T-cell (primary cell): ENCODE results near the gene FNBP1L. TPM values are rescaled to one million over a fixed set of nuclear protein-coding genes. Genes with fewer than 3 reads are reported as not detected.

ENCODE experiments used
- ATAC-seq, 4 experiments: fragments of 200-7000 bp in 3 of 4; fragments of 150-1000 bp in 1 of 4; cut with Tn5 transposase; replicated peaks in 1 of 4; 1 replicate in 3 of 4; 2 replicates in 1 of 4; pipeline ENCODE4 v1.10.0; 2021; ENCODE audit warnings: moderate library complexity in 3 of 4, mild to moderate bottlenecking in 2 of 4, moderate number of reproducible peaks in 1 of 4
- CTCF ChIA-PET, 2 donors: fragments of 300-600 bp; sonication (Branson Sonifier 250); formaldehyde crosslinking; loops; one replicate each; lab custom pipeline; 2022; ENCODE audit warnings: antibody characterized with exemption in 2 of 2; lab: Charles Lee
- POLR2A ChIA-PET, 2 donors: fragments of 300-600 bp; sonication (Branson Sonifier 250); formaldehyde crosslinking; loops; one replicate each; lab custom pipeline; 2022; ENCODE audit warnings: antibody characterized with exemption in 2 of 2; lab: Charles Lee
- DNase-seq, 35 experiments: peaks; one replicate each; pipeline versions ENCODE4 v3.0.0 to v3.0.0-alpha.2; 2013 to 2023
- H3K27ac ChIP-seq: one replicate; pipeline ENCODE4 v1.5.1; 2013; ENCODE audit warnings: low read length
- H3K27me3 ChIP-seq, 2 experiments: replicated peaks in 1 of 2; 1 replicate in 1 of 2; 2 replicates in 1 of 2; pipeline versions ENCODE4 v1.6.1 to v1.7.0; 2013; ENCODE audit warnings: low read length in 1 of 2, mixed read lengths in 1 of 2; ENCODE audit not compliant: control insufficient read depth in 2 of 2, insufficient read depth in 2 of 2; ENCODE audit errors: extremely low read depth in 1 of 2
- H3K36me3 ChIP-seq, 2 donors: 1 replicate in 1 of 2; 2 replicates in 1 of 2; pipeline versions ENCODE4 v1.6.1 to v1.7.0; 2013; ENCODE audit warnings: low read length in 1 of 2; ENCODE audit not compliant: control insufficient read depth in 2 of 2, insufficient read depth in 1 of 2; ENCODE audit errors: extremely low read depth in 1 of 2
- H3K4me1 ChIP-seq, 2 experiments: 1 replicate in 1 of 2; 2 replicates in 1 of 2; pipeline versions ENCODE4 v1.6.1 to v1.7.0; 2013; ENCODE audit warnings: low read length in 2 of 2, mixed read lengths in 1 of 2; ENCODE audit not compliant: insufficient read depth in 2 of 2, control insufficient read depth in 1 of 2; ENCODE audit errors: extremely low read depth in 1 of 2
- H3K4me3 ChIP-seq, 2 donors: 1 replicate in 1 of 2; 2 replicates in 1 of 2; pipeline versions ENCODE4 v1.5.1 to v1.7.0; 2013; ENCODE audit warnings: mild to moderate bottlenecking in 2 of 2, low read length in 1 of 2, moderate library complexity in 1 of 2; ENCODE audit not compliant: control insufficient read depth in 1 of 2; ENCODE audit errors: extremely low read depth in 1 of 2
- H3K9me3 ChIP-seq: 2 replicates; pipeline ENCODE4 v1.7.0; 2013
- H3K27ac Mint-ChIP-seq, 2 donors: one replicate each; pipeline ENCODE4 v1.8.0; 2020 to 2021; ENCODE audit warnings: mild to moderate bottlenecking in 2 of 2, mixed read lengths in 2 of 2
- H3K27me3 Mint-ChIP-seq, 2 donors: one replicate each; pipeline ENCODE4 v1.8.0; 2021 to 2022; ENCODE audit warnings: mixed read lengths in 2 of 2
- H3K36me3 Mint-ChIP-seq: one replicate; pipeline ENCODE4 v1.8.0; 2021; ENCODE audit warnings: mixed read lengths
- H3K4me1 Mint-ChIP-seq, 3 donors: one replicate each; pipeline ENCODE4 v1.8.0; 2020 to 2022; ENCODE audit warnings: mixed read lengths in 3 of 3, mild to moderate bottlenecking in 1 of 3
- H3K4me3 Mint-ChIP-seq, 3 donors: one replicate each; pipeline ENCODE4 v1.8.0; 2020 to 2022; ENCODE audit warnings: mild to moderate bottlenecking in 3 of 3, mixed read lengths in 3 of 3, moderate library complexity in 3 of 3
- H3K9me3 Mint-ChIP-seq, 3 donors: one replicate each; pipeline ENCODE4 v1.8.0; 2020 to 2022; ENCODE audit warnings: mixed read lengths in 3 of 3
- WGBS: methylation state at CpG from one replicate; pipeline ENCODE4 v1.1.5; 2013; ENCODE audit warnings: missing lambda C conversion rate; ENCODE audit not compliant: insufficient coverage; 5-methylcytosine and 5-hydroxymethylcytosine counted together
- total RNA-seq, 35 experiments: library from RNA in 6 of 35; stranded (reverse) in 6 of 35; fragments of 120-200 nt in 1 of 35; gene quantifications; one replicate each; pipeline versions ENCODE4 v1.2.1 to v1.2.4 and lab custom pipeline; 2013 to 2026

Gene FNBP1L
- total RNA-seq, 5 donors from 2014 or later (not counting 1 experiment from before 2014, with no cell fraction given): 1.2 to 3.2 (median 1.6) TPM

DNA sequence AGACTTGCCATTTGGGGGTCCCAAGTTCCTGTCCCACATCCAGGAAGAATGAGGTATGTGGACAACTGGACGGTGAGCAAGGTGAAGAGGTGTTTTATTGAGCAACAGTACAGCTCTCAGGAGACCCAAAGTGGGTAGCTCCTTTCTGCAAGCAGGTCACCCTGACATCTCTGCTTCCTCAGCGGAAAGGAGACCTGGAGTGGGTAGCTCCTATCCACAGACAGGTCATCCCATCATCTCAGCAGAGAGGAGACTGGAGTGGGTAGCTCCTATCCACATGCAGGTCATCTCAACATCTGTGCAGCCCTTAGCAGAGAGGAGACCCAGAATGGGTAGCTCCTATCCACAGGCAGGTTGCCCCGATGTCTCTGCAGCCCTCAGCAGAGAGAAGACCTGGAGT, 13.8 kb upstream of the FNBP1L start:
- DNase-seq: no peak
- WGBS: no CpG with 5 or more reads among the region's 3 CpGs
- Mint-ChIP-seq H3K36me3 (no peaks in the 10 kb centered on the region), H3K9me3 (no peaks in the 10 kb centered on the region), H3K27me3 (peaks cover 4 to 8% of the 10 kb centered on the region in 2 donors), H3K4me1 (peaks cover 0 to 3% (median 2%) of the 10 kb centered on the region in 3 donors), H3K27ac (no peak overlapping the region), H3K4me3 (no peak overlapping the region)
- H3K9me3 ChIP-seq: no peaks in the 10 kb centered on the region
- no peak overlapping the region for H3K4me3 ChIP-seq
- no peaks in the 10 kb centered on the region for H3K4me1 ChIP-seq
- H3K36me3 ChIP-seq: no peaks in the 10 kb centered on the region
- no peak for ATAC-seq
- peaks cover 0 to 18% of the 10 kb centered on the region in 2 experiments for H3K27me3 ChIP-seq
- POLR2A ChIA-PET: interaction anchor here in 1 of 2 donors (0.6 kb wide), 1 partner anchor 490 kb away, joined by 3 read pairs; no protein-coding TSS in a partner anchor
- CTCF ChIA-PET: interaction anchor here (0.5 to 1.7 kb wide), 6 partner anchors 11 to 410 kb away, joined by 3 to 5 read pairs (median 3); no protein-coding TSS in a partner anchor
- no peak overlapping the region for H3K27ac ChIP-seq

DNA sequence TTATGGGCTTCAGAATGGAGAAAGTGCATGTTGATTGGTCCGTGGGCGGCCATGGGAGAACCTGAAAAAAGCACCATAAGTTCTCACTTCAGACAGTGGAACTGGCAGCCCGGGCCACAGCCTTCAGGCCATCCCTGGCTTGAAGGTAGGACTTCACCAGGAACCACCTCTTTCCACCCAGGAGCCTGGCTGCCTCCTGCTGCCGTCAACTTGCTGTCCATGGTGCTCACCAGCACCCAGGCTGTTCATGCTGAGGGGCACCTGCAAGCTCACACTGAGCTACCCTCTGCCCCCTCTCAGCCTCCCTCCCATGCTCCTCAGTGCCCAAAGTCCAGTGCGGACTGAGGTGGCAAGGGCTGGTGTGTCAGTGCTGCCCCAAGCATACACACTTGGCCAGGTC, 12.9 kb upstream of the FNBP1L start:
- Histone ChIP-seq H3K4me1 (no peaks in the 10 kb centered on the region), H3K4me3 (no peak overlapping the region), H3K27me3 (peaks cover 0 to 18% of the 10 kb centered on the region in 2 experiments), H3K36me3 (no peaks in the 10 kb centered on the region), H3K27ac (no peak overlapping the region), H3K9me3 (no peaks in the 10 kb centered on the region)
- CTCF ChIA-PET: interaction anchor here in 1 of 2 donors (1.7 kb wide), 1 partner anchor 17 kb away, joined by 4 read pairs; no protein-coding TSS in a partner anchor
- Mint-ChIP-seq H3K27ac (no peak overlapping the region), H3K27me3 (peaks cover 3 to 4% of the 10 kb centered on the region in 2 donors), H3K36me3 (no peaks in the 10 kb centered on the region), H3K4me3 (no peak overlapping the region), H3K9me3 (no peaks in the 10 kb centered on the region), H3K4me1 (peaks cover 0 to 3% (median 2%) of the 10 kb centered on the region in 3 donors)
- ATAC-seq (no peak), DNase-seq (no peak)
- POLR2A ChIA-PET: no interaction called here
- WGBS: 73% methylated on average over 5 of the region's 5 CpGs

DNA sequence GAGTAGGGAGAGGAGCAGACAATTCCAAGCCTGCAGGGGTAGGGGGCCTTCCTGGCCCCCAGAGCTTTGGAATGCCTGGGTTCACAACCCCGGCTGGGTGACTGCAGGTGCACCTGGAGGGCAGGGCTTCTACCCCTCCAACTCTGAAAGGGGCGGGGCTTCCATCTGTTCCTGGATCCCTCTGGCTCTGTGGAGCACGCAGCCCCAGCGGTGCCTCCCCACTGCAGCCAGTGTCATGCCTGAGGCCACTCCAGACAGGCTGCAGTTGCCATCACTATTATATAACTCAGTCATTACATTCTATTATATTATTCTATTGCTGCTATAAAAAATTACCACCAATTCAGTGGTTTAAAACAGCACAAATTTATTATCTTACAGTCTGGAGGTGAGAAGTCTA, 12.5 kb upstream of the FNBP1L start:
- CTCF ChIA-PET: no interaction called here
- Histone ChIP-seq H3K27ac (no peak overlapping the region), H3K4me3 (no peak overlapping the region), H3K9me3 (no peaks in the 10 kb centered on the region), H3K4me1 (no peaks in the 10 kb centered on the region), H3K36me3 (no peaks in the 10 kb centered on the region), H3K27me3 (peaks cover 0 to 18% of the 10 kb centered on the region in 2 experiments)
- DNase-seq (no peak), ATAC-seq (no peak)
- H3K9me3 Mint-ChIP-seq: no peaks in the 10 kb centered on the region
- no peak overlapping the region for H3K27ac Mint-ChIP-seq
- no peaks in the 10 kb centered on the region for H3K36me3 Mint-ChIP-seq
- WGBS: 85% methylated on average over 3 of the region's 4 CpGs
- peaks cover 0 to 5% (median 2%) of the 10 kb centered on the region in 3 donors for H3K4me1 Mint-ChIP-seq
- H3K4me3 Mint-ChIP-seq: no peak overlapping the region
- POLR2A ChIA-PET: no interaction called here
- peaks cover 3 to 7% of the 10 kb centered on the region in 2 donors for H3K27me3 Mint-ChIP-seq

DNA sequence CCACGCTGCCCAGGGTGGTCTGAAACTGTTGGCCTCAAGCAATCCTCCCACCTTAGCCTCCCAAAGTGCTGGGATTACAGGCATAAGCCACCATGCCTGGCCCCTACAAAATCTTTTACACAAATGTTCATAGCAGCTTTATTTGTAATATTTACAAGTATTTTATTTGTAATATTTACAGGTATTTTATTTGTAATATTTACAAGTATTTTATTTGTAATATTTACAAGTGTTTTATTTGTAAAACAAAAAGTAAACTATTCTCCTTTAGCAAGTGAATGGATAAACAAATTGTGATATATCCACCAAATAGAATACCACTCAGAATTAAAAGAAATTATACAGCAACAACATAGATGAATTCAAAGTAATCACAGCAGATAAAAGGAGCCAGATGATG, 11.4 kb upstream of the FNBP1L start:
- Mint-ChIP-seq H3K27ac (no peak overlapping the region), H3K4me3 (no peak overlapping the region), H3K36me3 (no peaks in the 10 kb centered on the region), H3K9me3 (no peaks in the 10 kb centered on the region), H3K27me3 (peaks cover 3 to 7% of the 10 kb centered on the region in 2 donors), H3K4me1 (peaks cover 0 to 5% (median 2%) of the 10 kb centered on the region in 3 donors)
- Histone ChIP-seq H3K4me1 (no peaks in the 10 kb centered on the region), H3K4me3 (no peak overlapping the region), H3K27me3 (peaks cover 0 to 18% of the 10 kb centered on the region in 2 experiments), H3K9me3 (no peaks in the 10 kb centered on the region), H3K36me3 (no peaks in the 10 kb centered on the region), H3K27ac (no peak overlapping the region)
- no CpG with 5 or more reads among the region's 1 CpG for WGBS
- no peak for DNase-seq
- ATAC-seq: no peak
- POLR2A ChIA-PET: interaction anchor here (0.6 kb wide), 2 partner anchors 99 to 712 kb away, joined by 3 read pairs; no protein-coding TSS in a partner anchor
- CTCF ChIA-PET: interaction anchor here in 1 of 2 donors (0.6 kb wide), 2 partner anchors 63 to 228 kb away, joined by 3 read pairs; no protein-coding TSS in a partner anchor

DNA sequence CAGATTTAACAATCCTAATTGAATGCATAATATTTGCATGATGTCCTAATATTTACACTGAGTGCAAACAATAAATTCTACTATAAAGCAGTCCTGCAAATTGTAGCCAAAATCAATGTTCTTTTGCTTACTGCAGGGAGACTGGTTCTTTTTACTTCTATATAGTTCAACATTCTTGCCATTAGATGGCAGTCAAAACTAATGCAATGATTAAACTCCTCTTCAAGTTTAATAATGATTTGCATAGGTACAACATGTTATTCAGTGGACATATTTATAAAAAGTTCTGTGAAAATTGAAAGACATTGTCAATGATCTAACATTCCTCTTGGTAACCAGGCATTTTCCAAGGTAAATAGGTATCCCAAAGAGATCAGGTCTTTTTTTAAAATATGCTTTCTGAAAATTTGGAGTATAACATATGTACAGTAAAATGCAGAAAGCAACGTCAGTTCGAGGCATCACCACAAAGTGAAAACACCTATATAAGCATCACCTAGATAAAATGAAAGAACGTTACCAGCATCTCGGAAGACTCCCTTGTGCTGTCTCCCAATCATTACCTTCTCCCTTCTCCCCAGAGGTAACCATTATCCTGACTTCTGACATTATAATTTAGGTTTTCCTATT, 9.8 kb upstream of the FNBP1L start:
- POLR2A ChIA-PET: no interaction called here
- Histone ChIP-seq H3K9me3 (no peaks in the 10 kb centered on the region), H3K36me3 (no peaks in the 10 kb centered on the region), H3K27me3 (peaks cover 0 to 18% of the 10 kb centered on the region in 2 experiments), H3K4me3 (no peak overlapping the region), H3K27ac (no peak overlapping the region), H3K4me1 (no peaks in the 10 kb centered on the region)
- DNase-seq (peak in 1 of 35 experiments; percentile 59), ATAC-seq (peak; percentile 23 to 71 (median 56))
- H3K4me1 Mint-ChIP-seq: peaks cover 0 to 8% (median 2%) of the 10 kb centered on the region in 3 donors
- peaks cover 2 to 7% of the 10 kb centered on the region in 2 donors for H3K27me3 Mint-ChIP-seq
- no peak overlapping the region for H3K4me3 Mint-ChIP-seq
- CTCF ChIA-PET: interaction anchor here (0.8 to 1.2 kb wide), 2 partner anchors 191 to 406 kb away, joined by 3 to 5 read pairs; no protein-coding TSS in a partner anchor
- H3K27ac Mint-ChIP-seq: no peak overlapping the region
- no peaks in the 10 kb centered on the region for H3K36me3 Mint-ChIP-seq
- H3K9me3 Mint-ChIP-seq: no peaks in the 10 kb centered on the region
- no CpG with 5 or more reads among the region's 4 CpGs for WGBS

DNA sequence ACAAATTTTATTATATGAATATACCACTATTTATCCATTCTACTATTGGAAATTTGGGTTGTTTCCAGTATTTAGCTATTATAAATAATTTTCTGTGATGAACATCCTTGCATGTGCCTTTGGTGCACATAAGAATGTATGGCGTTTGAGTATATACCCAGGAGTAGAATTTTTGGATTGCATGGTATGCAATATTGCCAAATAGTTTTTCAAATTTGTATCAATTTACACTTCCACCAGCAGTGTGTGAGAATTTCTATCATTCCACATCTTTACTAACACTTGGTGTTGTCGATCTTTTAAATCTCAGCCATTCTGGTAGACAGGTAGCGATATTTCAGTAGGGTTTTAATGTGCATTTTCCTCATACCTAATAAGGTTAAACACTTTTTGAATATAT, 9.2 kb upstream of the FNBP1L start:
- peaks cover 0 to 15% of the 10 kb centered on the region in 2 experiments for H3K27me3 ChIP-seq
- no peak overlapping the region for H3K27ac ChIP-seq
- Mint-ChIP-seq H3K27ac (no peak overlapping the region), H3K9me3 (no peaks in the 10 kb centered on the region), H3K36me3 (no peaks in the 10 kb centered on the region), H3K4me1 (peaks cover 0 to 8% (median 2%) of the 10 kb centered on the region in 3 donors), H3K4me3 (no peak overlapping the region), H3K27me3 (peaks cover 5 to 7% of the 10 kb centered on the region in 2 donors)
- POLR2A ChIA-PET: no interaction called here
- ATAC-seq (no peak), DNase-seq (no peak)
- no peak overlapping the region for H3K4me3 ChIP-seq
- CTCF ChIA-PET: no interaction called here
- no peaks in the 10 kb centered on the region for H3K4me1 ChIP-seq
- WGBS: no CpG with 5 or more reads among the region's 3 CpGs
- H3K36me3 ChIP-seq: no peaks in the 10 kb centered on the region
- H3K9me3 ChIP-seq: no peaks in the 10 kb centered on the region
